Activated CD4-positive, alpha-beta T cell treated with anti-CD3 and anti-CD28 coated beads, Interleukin-10, Interleukin-2, amounts not matched to agents 100 ng/mL and 50 ng/mL, durations not matched to agents 16 hours and 8 hours (primary cell): ENCODE results near the gene IGHMBP2.

Experiments used
- DNase-seq: peaks from one replicate; pipeline ENCODE4 v3.0.0-alpha.2; 2020

Gene IGHMBP2

GRCh38 chr11:68928136-68928880 is 24.6 kb downstream of the IGHMBP2 start:
- no peak for DNase-seq

- DNase-seq = no peak
Measured at GRCh38 chr11:68929135-68929534, 25.4 kb downstream of the IGHMBP2 start.

GRCh38 chr11:68929706-68930570 is 26.2 kb downstream of the IGHMBP2 start:
- DNase-seq = no peak

GRCh38 chr11:68930991-68931855 is 27.5 kb downstream of the IGHMBP2 start:
- DNase-seq = no peak

GRCh38 chr11:68931911-68932310 is 28.2 kb downstream of the IGHMBP2 start:
- DNase-seq = no peak

GRCh38 chr11:68932358-68932757 is 28.7 kb downstream of the IGHMBP2 start:
- no peak for DNase-seq

- DNase-seq = no peak
Measured at GRCh38 chr11:68932933-68933577, 29.4 kb downstream of the IGHMBP2 start.

- DNase-seq = no peak
Measured at GRCh38 chr11:68933605-68934320, 30.1 kb downstream of the IGHMBP2 start.

GRCh38 chr11:68934321-68934645 is 30.6 kb downstream of the IGHMBP2 start:
- no peak for DNase-seq

- DNase-seq = no peak
Measured at GRCh38 chr11:68934666-68935065, 31.0 kb downstream of the IGHMBP2 start.

GRCh38 chr11:68935066-68935465 is 31.4 kb downstream of the IGHMBP2 start:
- DNase-seq = no peak

GRCh38 chr11:68935516-68936357 is 32.0 kb downstream of the IGHMBP2 start:
- DNase-seq = no peak

GRCh38 chr11:68936358-68936636 is 32.6 kb downstream of the IGHMBP2 start:
- DNase-seq = no peak

- DNase-seq = no peak
Measured at GRCh38 chr11:68936676-68937620, 33.3 kb downstream of the IGHMBP2 start.

GRCh38 chr11:68938088-68938487 is 34.4 kb downstream of the IGHMBP2 start:
- no peak for DNase-seq

- DNase-seq = no peak
Measured at GRCh38 chr11:68938816-68939582, 35.3 kb downstream of the IGHMBP2 start.

GRCh38 chr11:68939583-68940555 is 36.2 kb downstream of the IGHMBP2 start:
- no peak for DNase-seq
